ENCODE measurements around the gene RAB11FIP4.

The RAB11FIP4 gene

DNA sequence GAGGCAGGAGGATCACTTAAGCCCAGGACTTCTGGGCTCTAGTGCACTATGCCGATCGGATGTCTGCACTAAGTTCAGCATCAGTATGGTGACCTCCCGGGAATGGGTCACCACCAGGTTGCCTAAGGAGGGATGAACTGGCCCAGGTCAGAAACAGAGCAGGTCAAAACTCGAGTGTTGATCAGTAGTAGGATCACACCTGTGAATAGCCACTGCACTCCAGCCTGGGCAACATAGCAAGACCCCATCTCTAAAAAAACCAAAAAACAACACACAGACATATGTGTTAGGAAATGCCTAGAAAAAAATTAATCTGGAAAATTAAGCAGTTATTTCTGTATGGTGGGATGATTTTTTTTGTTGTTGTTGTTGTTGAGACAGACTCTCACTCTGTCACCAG is 127.0 kb downstream of the RAB11FIP4 start:
- H3K27ac ChIP-seq, result no peak overlapping the region
- TF ChIP-seq, protein P1, sequence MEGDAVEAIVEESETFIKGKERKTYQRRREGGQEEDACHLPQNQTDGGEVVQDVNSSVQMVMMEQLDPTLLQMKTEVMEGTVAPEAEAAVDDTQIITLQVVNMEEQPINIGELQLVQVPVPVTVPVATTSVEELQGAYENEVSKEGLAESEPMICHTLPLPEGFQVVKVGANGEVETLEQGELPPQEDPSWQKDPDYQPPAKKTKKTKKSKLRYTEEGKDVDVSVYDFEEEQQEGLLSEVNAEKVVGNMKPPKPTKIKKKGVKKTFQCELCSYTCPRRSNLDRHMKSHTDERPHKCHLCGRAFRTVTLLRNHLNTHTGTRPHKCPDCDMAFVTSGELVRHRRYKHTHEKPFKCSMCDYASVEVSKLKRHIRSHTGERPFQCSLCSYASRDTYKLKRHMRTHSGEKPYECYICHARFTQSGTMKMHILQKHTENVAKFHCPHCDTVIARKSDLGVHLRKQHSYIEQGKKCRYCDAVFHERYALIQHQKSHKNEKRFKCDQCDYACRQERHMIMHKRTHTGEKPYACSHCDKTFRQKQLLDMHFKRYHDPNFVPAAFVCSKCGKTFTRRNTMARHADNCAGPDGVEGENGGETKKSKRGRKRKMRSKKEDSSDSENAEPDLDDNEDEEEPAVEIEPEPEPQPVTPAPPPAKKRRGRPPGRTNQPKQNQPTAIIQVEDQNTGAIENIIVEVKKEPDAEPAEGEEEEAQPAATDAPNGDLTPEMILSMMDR (conservative IDR thresholded peaks at IDR 0.05), result no peak

DNA sequence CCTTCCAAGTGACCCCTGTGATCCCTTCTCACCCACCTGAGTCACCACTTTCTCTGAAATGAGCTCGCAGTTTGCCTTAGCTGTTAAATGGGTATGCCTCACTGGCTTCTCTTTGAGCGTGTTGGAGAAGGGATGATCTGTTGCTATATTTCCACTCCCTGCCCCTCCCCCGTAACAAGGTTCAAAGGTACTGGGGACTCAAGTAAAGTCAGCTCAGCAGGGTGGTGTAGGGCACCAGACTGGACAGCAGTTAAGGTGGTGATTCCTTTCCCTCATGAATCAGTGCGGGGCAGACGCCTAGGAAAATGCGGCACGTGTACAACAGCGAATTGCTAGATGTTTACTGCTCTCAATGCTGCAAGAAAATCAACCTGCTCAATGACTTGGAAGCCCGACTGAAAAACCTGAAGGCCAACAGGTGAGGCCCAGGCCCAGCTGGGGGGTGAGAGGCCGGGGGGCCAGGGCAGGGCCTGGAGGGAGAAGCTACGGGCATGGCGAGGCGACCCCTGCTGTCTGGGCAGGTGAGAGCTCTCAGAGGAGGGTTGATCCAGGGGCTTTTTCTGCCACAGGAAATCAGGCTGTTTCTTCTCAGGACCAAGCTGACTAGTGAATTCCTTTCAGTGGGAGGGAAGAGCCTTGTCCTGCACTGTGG is 130.3 kb downstream of the RAB11FIP4 start:
- TF ChIP-seq, protein P1 (conservative IDR thresholded peaks at IDR 0.05), result no peak
- H3K27ac ChIP-seq, result no peak overlapping the region; the same call in 1 of the 2 replicates

DNA sequence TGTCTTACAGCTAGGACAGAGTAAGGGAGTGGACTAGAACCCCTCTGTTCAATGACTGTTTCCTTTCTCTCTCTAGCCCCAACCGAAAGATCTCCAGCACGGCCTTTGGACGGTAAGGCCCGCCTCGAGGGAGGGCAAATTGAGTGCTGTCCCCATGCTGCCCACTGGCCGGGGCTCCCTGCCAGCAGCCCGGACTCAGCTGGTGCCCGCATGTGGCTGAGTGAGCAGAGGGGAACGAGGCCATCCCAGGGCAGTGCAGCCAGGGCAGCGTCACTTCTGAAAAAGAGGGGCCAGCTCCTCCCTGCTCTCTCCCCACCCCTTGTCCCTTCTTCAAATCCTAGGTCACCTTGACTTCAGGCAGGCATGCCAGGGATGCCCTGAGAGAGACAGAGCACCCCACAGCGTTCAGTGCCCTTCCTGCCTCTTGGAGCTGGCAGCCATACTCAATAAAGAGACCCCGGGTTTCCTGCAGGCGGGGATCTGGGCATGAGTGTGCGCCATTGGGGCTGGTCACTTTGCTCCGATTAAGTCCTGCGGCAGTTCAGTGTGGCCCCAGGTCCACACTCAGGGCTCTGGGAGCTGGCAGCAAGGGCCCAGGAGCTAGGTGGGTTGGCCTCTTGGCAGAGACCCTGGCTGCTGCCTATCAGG is 130.9 kb downstream of the RAB11FIP4 start:
- peak overlapping the region; percentile 2; the same call in 1 of the 2 replicates for H3K27ac ChIP-seq
- TF ChIP-seq, protein P1 (conservative IDR thresholded peaks at IDR 0.05), result no peak

DNA sequence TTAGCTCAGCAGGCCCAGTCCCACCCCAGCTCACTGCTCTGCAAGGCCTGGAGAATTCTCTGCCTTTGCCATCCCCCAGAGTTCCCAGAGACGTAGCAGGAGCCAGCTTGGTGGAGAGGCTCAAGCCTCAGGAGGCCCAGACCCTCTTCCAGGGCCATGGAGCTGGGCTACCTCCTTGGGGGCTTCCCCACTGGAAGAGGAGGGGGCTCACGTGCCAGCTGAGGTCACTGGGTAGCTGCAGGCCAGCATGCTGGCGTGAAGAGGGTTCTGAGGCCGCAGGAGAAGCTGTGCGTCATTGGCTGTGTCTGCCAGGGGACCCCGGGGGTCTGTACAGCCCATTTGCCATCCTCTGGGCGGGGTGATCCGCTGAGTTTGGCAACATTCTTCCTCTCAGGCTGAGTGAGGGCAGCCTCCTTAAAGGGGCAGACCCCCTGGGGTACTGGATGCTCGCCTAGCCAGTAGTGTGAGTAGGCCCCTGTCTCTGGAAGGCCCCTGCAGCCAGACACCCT is 131.6 kb downstream of the RAB11FIP4 start:
- TF ChIP-seq, protein P1 (conservative IDR thresholded peaks at IDR 0.05), result no peak
- no peak overlapping the region; the same call in 1 of the 2 replicates for H3K27ac ChIP-seq

DNA sequence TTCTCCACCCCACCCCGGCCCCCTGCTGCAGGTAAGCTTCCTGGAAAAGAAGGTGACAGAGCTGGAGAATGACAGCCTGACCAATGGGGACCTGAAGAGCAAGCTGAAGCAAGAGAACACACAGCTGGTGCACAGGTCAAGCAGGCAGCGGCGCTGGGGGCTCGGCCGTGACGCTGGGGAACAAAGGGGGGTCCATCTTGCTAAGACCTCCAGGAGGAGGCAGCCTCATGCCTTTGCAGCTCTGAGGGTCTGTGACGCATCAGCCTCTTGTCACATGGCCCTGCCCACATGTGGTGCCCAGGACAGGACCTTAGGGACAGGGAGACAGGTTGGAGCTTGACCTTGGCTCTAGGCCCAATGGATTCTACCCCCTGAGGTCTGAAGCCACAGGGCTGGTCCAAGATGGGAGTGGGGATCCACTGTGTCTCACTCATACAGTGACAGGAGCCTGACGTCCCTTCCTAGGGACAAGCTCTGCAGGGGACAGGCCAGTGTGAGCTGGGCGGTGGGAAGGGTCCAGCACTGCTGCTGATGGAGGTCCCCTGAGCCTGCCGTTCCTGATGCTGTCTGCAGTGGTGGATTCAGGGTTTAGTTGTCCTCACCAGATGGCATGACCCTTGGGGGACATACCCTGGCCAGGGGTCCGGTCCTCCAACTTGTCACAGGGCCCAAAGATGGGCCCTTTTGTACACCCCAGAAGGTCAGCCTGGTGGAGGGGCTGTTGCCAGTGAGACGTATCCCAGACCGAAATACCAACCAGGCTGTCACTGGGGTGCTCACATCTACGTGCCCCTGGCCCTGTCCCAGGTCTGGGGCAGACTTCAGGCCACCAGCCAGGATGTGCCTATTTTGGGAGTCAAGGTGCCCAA is 132.6 kb downstream of the RAB11FIP4 start:
- TF ChIP-seq, protein P1 (conservative IDR thresholded peaks at IDR 0.05), result no peak
- peak overlapping the region; percentile 48 for H3K27ac ChIP-seq

DNA sequence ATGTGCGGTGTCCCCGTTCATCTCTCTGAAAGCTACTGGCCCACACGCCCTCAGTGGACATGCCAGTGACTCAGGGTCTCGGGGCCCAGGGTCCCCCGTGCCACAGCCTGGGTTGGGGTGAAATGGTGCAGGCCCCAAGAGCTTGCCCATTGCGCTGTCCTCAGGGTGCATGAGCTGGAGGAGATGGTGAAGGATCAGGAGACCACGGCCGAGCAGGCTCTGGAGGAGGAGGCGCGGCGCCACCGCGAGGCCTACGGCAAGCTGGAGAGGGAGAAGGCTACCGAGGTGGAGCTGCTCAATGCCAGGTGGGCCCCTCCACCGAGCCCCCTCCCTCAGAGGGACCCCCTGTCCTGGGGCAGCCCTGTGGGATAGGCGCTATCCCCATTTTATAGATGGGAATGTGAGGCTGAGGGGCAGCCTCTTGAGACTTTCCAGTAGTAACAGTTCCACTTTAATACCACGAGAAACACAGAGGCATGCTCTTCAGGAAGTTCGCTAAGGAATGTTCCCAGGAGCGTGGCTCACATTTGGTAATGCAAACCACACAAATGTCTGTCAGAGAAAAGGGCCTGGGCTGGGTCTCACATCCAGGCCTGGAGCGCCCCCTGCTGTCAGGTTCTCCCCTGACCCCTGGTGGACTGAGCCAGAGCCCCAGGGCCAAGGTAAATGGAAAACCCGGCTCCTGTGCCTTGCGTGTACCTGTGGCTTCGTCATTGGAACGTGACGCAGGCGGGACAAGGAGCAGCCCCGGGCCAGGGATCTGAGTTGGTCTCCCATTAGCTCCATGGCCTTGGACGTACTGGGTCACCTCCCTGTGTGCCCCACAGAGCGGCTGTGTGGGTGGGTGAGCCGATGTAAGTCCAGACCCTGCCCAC is 133.7 kb downstream of the RAB11FIP4 start:
- TF ChIP-seq, protein P1 (conservative IDR thresholded peaks at IDR 0.05), result peak; percentile 99
- peak overlapping the region; percentile 48 for H3K27ac ChIP-seq
